SK-N-SH (cell line): ENCODE measurements around the gene CCNY. TPM values are rescaled to one million over a fixed set of nuclear protein-coding genes. Genes with fewer than 3 reads are reported as not detected.

Experiments used
- CTCF ChIA-PET: fragments of 300-600, 350-600 bp; formaldehyde crosslinking; extraction: SDS; loops from one replicate; lab custom pipeline; 2021; lab: Yijun Ruan, JAX
- POLR2A ChIA-PET: fragments of 350-600 bp; sonication (Branson Sonifier 250); formaldehyde crosslinking; extraction: SDS; loops from one replicate; lab custom pipeline; 2020; ENCODE audit warnings: antibody characterized with exemption, inconsistent platforms; lab: Yijun Ruan, JAX
- DNase-seq: peaks from one replicate; pipeline ENCODE4 v3.0.0; 2012
- H2AFZ ChIP-seq: fragments of 200-600 bp; sonication (generic); 2 replicates; pipeline ENCODE4 v1.8.1; 2016; ENCODE audit warnings: antibody characterized with exemption, mild to moderate bottlenecking, low read depth
- H3F3A ChIP-seq: fragments of 200-600 bp; sonication (generic); replicated peaks from 2 replicates; pipeline ENCODE3; 2016; ENCODE audit warnings: antibody characterized with exemption, mild to moderate bottlenecking; ENCODE audit not compliant: insufficient read depth
- H3K27ac ChIP-seq, 2 experiments: fragments of 200-500 bp in 1 of 2; fragments of 200-600 bp in 1 of 2; sonication (Bioruptor generic) in 1 of 2; sonication (generic), shearing (Covaris generic) in 1 of 2; 2 replicates each; pipeline versions ENCODE4 v1.5.1 to v1.6.1; 2014 to 2016; ENCODE audit warnings: low read depth in 2 of 2, inconsistent platforms in 1 of 2, low read length in 1 of 2, mild to moderate bottlenecking in 1 of 2, mixed read lengths in 1 of 2
- H3K27me3 ChIP-seq: fragments of 200-600 bp; sonication (generic), shearing (Covaris generic); 2 replicates; pipeline ENCODE4 v1.6.1; 2016; ENCODE audit warnings: mixed run types; ENCODE audit not compliant: insufficient read depth
- H3K36me3 ChIP-seq, 2 experiments: fragments of 200-500 bp in 1 of 2; fragments of 200-600 bp in 1 of 2; sonication (Bioruptor generic) in 1 of 2; sonication (generic) in 1 of 2; replicated peaks in 1 of 2; 2 replicates each; pipeline versions ENCODE3 to v1.5.1; 2014 to 2016; ENCODE audit warnings: low read length in 1 of 2, mild to moderate bottlenecking in 1 of 2; ENCODE audit not compliant: insufficient read depth in 2 of 2, control insufficient read depth in 1 of 2
- H3K4me1 ChIP-seq, 2 experiments: fragments of 200-500 bp in 1 of 2; fragments of 200-600 bp in 1 of 2; sonication (Bioruptor generic) in 1 of 2; sonication (generic), shearing (Covaris generic) in 1 of 2; 2 replicates each; pipeline versions ENCODE4 v1.5.1 to v1.6.1; 2014 to 2016; ENCODE audit warnings: low read depth in 1 of 2, low read length in 1 of 2, mixed run types in 1 of 2; ENCODE audit not compliant: insufficient read depth in 2 of 2, control insufficient read depth in 1 of 2
- H3K4me2 ChIP-seq: fragments of 200-600 bp; sonication (generic), shearing (Covaris generic); 2 replicates; pipeline ENCODE4 v1.6.1; 2017; ENCODE audit warnings: mixed run types
- H3K4me3 ChIP-seq, 2 experiments: fragments of 200-500 bp in 1 of 2; fragments of 200-600 bp in 1 of 2; sonication (Bioruptor generic) in 1 of 2; sonication (generic), shearing (Covaris generic) in 1 of 2; 2 replicates each; pipeline versions ENCODE4 v1.5.1 to v1.8.1; 2014 to 2016; ENCODE audit warnings: low read depth in 2 of 2, inconsistent platforms in 1 of 2, low read length in 1 of 2, mild to moderate bottlenecking in 1 of 2, mixed read lengths in 1 of 2, moderate library complexity in 1 of 2
- H3K79me2 ChIP-seq: fragments of 200-600 bp; sonication (generic); 2 replicates; pipeline ENCODE4 v1.8.1; 2017; ENCODE audit warnings: mild to moderate bottlenecking; ENCODE audit not compliant: insufficient read depth
- H3K9ac ChIP-seq: fragments of 200-600 bp; sonication (generic); 2 replicates; pipeline ENCODE4 v1.6.1; 2017; ENCODE audit warnings: mixed run types
- H3K9me2 ChIP-seq: fragments of 200-600 bp; sonication (generic); 2 replicates; pipeline ENCODE4 v1.6.1; 2017; ENCODE audit warnings: mixed run types
- H3K9me3 ChIP-seq: fragments of 200-600 bp; sonication (generic); 2 replicates; pipeline ENCODE4 v1.6.1; 2017; ENCODE audit warnings: mixed run types, mild to moderate bottlenecking, moderate library complexity
- H4K20me1 ChIP-seq: fragments of 200-600 bp; sonication (generic); 2 replicates; pipeline ENCODE4 v1.6.1; 2017; ENCODE audit warnings: mild to moderate bottlenecking, mixed run types; ENCODE audit not compliant: insufficient read depth
- GATA2 ChIP-seq: sonication (generic); formaldehyde crosslinking; IDR thresholded peaks from 2 replicates; pipeline ENCODE4 v1.5.0; 2020; ENCODE audit warnings: mild to moderate bottlenecking, missing genetic modification reagents
- MEF2A ChIP-seq: IDR thresholded peaks from 2 replicates; pipeline ENCODE4 v1.4.0; 2012; ENCODE audit warnings: low read depth, borderline replicate concordance
- MXI1 ChIP-seq: IDR thresholded peaks from 2 replicates; pipeline ENCODE4 v1.6.1; 2012; ENCODE audit warnings: mild to moderate bottlenecking, low read depth, low read length, improper control_type of control experiment
- USF2 ChIP-seq: fragments of 150-350 bp; IDR thresholded peaks from 2 replicates; pipeline ENCODE4 v1.6.1; 2017; ENCODE audit warnings: antibody characterized with exemption, low read length, low read depth, borderline replicate concordance
- YY1 ChIP-seq: IDR thresholded peaks from 2 replicates; pipeline ENCODE4 v1.4.0; 2012; ENCODE audit warnings: low read depth, mild to moderate bottlenecking
- WGBS: methylation state at CpG from one replicate; pipeline ENCODE4 v1.1.6; 2017; ENCODE audit warnings: low lambda C conversion rate; 5-methylcytosine and 5-hydroxymethylcytosine counted together
- polyA plus RNA-seq, 3 experiments: library from polyadenylated mRNA; depleted of rRNA; stranded (reverse); fragments of >200 nt; gene quantifications; 2 replicates each; pipeline ENCODE4 v1.2.3, GENCODE V29; 2012
- TF ChIP-seq, protein P1 (sequence below): IDR thresholded peaks from 2 replicates; pipeline ENCODE4 v1.6.1; 2012; ENCODE audit warnings: mild to moderate bottlenecking, low read depth, low read length, moderate library complexity
- TF ChIP-seq, protein P2 (sequence below): fragments of 200-600 bp; sonication (generic); IDR thresholded peaks from 2 replicates; pipeline ENCODE4 v1.6.1; 2017; ENCODE audit warnings: antibody characterized with exemption, mild to moderate bottlenecking, moderate library complexity

Gene CCNY
- polyA plus RNA-seq, 1 of the 3 experiments (the other 2 are of a cell fraction): 29.4 TPM

DNA sequence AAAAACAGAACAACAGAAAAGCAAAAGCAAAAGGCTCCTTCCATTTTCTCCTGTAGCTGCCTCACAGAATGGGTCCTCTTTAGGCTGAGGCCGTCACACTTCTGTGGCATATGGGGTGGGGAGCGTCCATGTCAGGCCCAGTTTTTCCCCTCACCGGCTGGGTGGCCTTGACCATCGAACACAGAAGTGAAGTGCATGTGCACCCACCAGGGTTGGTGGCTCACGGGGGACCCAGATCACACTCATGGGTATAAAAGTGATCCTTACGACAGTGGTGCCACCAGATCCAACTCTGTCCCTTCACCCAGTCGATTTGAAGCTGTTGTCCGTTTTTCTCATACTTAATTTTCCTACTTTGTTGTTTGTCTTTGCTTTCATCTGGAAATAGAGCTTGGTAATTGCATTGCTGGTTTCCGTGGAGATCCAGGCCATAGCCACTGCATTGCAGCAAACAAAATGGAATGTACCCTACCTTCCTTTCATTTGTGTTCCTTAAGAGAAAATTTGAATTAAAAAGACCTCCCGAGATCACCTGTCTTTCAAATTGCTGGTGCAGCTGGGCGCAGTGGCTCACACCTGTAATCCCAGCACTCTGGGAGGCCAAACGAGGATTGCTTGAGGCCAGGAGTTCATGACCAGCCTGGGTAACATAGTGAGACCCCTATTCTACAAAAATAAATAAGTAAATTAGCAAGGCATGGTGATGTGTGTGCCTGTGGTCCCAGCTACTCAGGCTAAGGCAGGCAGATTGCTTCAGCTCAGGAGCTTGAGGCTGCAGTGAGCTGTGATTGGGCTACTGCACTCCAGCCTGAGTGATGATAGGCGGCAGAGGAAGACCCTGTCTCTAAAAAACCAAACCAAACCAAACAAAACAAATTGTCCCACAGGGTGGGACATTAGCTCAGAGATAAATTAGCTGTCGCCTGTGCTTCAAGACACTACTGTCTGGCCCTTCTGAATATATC is 258.1 kb downstream of the CCNY start:
- no peaks in the 10 kb centered on the region for H3K36me3 ChIP-seq
- no peaks in the 10 kb centered on the region for H4K20me1 ChIP-seq
- H2AFZ ChIP-seq: no peak overlapping the region
- no peaks in the 10 kb centered on the region for H3K79me2 ChIP-seq
- H3K4me1 ChIP-seq: no peaks in the 10 kb centered on the region; a peak in 1 of 4 replicates
- 55% methylated on average over 12 of the region's 14 CpGs for WGBS
- H3K9me2 ChIP-seq: no peaks in the 10 kb centered on the region
- H3K4me3 ChIP-seq: no peak overlapping the region
- no peak overlapping the region for H3K27ac ChIP-seq
- H3K9me3 ChIP-seq: no peaks in the 10 kb centered on the region
- no peak overlapping the region for H3K9ac ChIP-seq
- CTCF ChIA-PET: interaction anchor here (0.7 to 1.8 kb wide), 4 partner anchors 20 to 468 kb away, joined by 3 to 5 read pairs (median 3); no protein-coding TSS in a partner anchor
- no peak for DNase-seq
- H3K4me2 ChIP-seq: no peak overlapping the region
- no peaks in the 10 kb centered on the region for H3K27me3 ChIP-seq
- TF ChIP-seq MEF2A (no peak), GATA2 (CRISPR knock-in tag) (no peak), MXI1 (no peak), USF2 (no peak), YY1 (no peak)
- TF ChIP-seq, protein P1, sequence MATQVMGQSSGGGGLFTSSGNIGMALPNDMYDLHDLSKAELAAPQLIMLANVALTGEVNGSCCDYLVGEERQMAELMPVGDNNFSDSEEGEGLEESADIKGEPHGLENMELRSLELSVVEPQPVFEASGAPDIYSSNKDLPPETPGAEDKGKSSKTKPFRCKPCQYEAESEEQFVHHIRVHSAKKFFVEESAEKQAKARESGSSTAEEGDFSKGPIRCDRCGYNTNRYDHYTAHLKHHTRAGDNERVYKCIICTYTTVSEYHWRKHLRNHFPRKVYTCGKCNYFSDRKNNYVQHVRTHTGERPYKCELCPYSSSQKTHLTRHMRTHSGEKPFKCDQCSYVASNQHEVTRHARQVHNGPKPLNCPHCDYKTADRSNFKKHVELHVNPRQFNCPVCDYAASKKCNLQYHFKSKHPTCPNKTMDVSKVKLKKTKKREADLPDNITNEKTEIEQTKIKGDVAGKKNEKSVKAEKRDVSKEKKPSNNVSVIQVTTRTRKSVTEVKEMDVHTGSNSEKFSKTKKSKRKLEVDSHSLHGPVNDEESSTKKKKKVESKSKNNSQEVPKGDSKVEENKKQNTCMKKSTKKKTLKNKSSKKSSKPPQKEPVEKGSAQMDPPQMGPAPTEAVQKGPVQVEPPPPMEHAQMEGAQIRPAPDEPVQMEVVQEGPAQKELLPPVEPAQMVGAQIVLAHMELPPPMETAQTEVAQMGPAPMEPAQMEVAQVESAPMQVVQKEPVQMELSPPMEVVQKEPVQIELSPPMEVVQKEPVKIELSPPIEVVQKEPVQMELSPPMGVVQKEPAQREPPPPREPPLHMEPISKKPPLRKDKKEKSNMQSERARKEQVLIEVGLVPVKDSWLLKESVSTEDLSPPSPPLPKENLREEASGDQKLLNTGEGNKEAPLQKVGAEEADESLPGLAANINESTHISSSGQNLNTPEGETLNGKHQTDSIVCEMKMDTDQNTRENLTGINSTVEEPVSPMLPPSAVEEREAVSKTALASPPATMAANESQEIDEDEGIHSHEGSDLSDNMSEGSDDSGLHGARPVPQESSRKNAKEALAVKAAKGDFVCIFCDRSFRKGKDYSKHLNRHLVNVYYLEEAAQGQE: no peak
- TF ChIP-seq, protein P2, sequence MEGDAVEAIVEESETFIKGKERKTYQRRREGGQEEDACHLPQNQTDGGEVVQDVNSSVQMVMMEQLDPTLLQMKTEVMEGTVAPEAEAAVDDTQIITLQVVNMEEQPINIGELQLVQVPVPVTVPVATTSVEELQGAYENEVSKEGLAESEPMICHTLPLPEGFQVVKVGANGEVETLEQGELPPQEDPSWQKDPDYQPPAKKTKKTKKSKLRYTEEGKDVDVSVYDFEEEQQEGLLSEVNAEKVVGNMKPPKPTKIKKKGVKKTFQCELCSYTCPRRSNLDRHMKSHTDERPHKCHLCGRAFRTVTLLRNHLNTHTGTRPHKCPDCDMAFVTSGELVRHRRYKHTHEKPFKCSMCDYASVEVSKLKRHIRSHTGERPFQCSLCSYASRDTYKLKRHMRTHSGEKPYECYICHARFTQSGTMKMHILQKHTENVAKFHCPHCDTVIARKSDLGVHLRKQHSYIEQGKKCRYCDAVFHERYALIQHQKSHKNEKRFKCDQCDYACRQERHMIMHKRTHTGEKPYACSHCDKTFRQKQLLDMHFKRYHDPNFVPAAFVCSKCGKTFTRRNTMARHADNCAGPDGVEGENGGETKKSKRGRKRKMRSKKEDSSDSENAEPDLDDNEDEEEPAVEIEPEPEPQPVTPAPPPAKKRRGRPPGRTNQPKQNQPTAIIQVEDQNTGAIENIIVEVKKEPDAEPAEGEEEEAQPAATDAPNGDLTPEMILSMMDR: no peak
- no peaks in the 10 kb centered on the region for H3F3A ChIP-seq
- POLR2A ChIA-PET: no interaction called here
